Measurements from ENCODE around the gene RHEB.

RHEB gene

GRCh38 chr7:151429560-151430331 is 89.9 kb downstream of the RHEB start:
- no peak for DNase-seq

- DNase-seq, result no peak
These were observed 90.5 kb downstream of the RHEB start for GRCh38 chr7:151429237-151429559.

- peak in 1 of 2 experiments; percentile 68 for DNase-seq
These were observed 91.1 kb downstream of the RHEB start for GRCh38 chr7:151428378-151429236.

- DNase-seq, result peak; percentile 38 to 68
These were observed 91.9 kb downstream of the RHEB start for GRCh38 chr7:151427705-151428377.

GRCh38 chr7:151426904-151427704 is 92.6 kb downstream of the RHEB start:
- DNase-seq, result no peak

- peak; percentile 87 to 93 for DNase-seq
These were observed 93.2 kb downstream of the RHEB start for GRCh38 chr7:151426441-151426903.

GRCh38 chr7:151425670-151426440 is 93.8 kb downstream of the RHEB start:
- DNase-seq, result peak in 1 of 2 experiments; percentile 20

GRCh38 chr7:151424799-151425198 is 94.9 kb downstream of the RHEB start:
- DNase-seq, result no peak

- DNase-seq, result no peak
These were observed 95.8 kb downstream of the RHEB start for GRCh38 chr7:151423936-151424335.

- DNase-seq, result no peak
These were observed 96.5 kb downstream of the RHEB start for GRCh38 chr7:151423226-151423625.

- DNase-seq, result no peak
These were observed 97.5 kb downstream of the RHEB start for GRCh38 chr7:151422212-151422611.

- peak in 1 of 2 experiments; percentile 20 for DNase-seq
These were observed 99.6 kb downstream of the RHEB start for GRCh38 chr7:151420144-151420543.

GRCh38 chr7:151416941-151417315 is 102.8 kb downstream of the RHEB start:
- DNase-seq, result no peak

- no peak for DNase-seq
These were observed 103.4 kb downstream of the RHEB start for GRCh38 chr7:151416112-151416940.
